Measurements from ENCODE around the gene ZNF616.

Gene ZNF616

GRCh38 chr19:52139252-52140031, at the start of gene ZNF616:
ZNF616 (minus strand) TSS chr19:52139938; CDS start chr19:52130512, 9,426 bp downstream.
- DNase-seq (ENCODE audit: low read depth): peak; percentile 95

- DNase-seq (ENCODE audit: low read depth): no peak
These were observed 49.3 kb upstream of the ZNF616 start for GRCh38 chr19:52188822-52189734.

DNA sequence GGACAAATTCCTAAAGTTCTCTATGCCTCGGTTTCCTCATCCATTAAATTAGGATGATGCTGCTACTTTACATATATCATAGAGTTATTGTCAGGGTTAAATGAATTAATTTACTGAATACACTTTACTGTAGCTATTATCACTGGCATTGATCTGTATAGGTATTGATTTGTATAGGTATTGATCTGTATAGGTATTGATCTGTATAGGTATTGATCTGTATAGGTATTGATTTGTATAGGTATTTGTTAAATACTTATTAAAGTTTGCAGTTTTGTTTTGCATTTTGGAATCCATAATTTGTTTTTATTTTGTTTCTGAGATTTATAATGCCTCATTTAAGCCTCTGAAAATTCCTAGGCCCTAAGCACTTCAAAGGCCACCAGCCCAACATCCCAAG, 47.7 kb upstream of the ZNF616 start:
- no peak for DNase-seq (ENCODE audit: low read depth)

DNA sequence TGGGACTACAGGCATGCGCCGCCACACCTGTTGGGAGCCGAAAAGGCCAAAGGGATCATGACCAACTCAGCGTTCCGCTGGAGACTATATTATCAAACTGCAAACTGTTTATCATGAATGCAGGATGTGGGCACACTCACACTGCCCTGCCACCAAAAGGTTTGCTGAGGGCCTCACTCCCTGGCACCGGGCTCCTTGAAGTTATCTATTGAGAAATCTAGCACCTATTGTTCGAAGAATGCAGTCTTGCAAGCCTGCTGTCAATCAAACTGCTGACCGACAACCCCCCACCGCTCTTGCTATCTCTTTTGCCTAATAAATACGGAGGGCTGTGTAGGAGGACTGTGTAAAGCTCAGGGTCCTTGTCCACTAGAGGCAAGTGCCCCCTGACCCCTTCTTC, 36.8 kb upstream of the ZNF616 start:
- DNase-seq (ENCODE audit: low read depth): no peak

DNA sequence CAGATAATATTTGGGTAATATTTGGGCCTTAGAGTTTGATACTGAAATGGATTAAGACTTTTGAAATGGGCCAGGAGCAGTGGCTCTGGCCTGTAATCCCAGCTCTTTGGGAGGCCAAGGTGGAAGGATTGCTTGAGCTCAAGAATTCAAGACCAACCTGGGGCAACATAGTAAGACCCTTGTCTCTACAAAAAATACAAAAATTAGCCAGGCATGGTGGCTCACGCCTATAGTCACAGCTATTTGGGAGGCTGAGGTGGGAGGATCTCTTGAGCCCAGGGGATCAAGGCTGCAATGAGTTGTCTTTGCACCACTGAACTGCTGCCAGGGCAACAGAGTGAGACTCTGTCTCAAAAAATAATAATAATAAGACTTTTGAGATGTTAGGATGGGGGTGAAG, 32.6 kb upstream of the ZNF616 start:
- no peak for DNase-seq (ENCODE audit: low read depth)

GRCh38 chr19:52171321-52172169, 31.8 kb upstream of the ZNF616 start, which contains the start of gene ZNF836:
ZNF836 (minus strand) TSS chr19:52171621; CDS start chr19:52168072, 3,549 bp downstream.
- peak; percentile 83 for DNase-seq (ENCODE audit: low read depth)

DNA sequence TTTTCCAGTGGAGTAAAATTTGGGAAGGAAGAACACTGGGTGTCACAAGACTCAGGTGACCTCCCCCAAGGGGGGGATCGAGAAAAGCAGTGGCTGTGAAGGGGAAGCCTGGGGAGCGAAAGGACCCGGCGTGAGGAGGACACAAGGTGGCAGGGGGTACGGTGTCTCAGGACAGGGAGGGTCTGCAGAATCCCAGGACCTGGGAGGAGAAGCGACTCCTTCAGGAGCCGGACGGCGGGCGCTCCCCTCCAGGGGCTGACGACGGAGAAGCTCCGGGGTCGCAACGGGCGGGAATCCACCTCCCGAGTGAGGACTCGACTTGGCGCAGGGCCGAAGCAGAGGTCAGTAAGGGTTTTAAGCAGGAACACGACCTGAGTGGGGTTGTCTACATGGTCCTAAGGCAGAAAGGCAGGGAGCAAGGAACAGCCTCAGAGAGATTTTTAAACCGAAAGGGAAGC, 31.2 kb upstream of the ZNF616 start:
- DNase-seq (ENCODE audit: low read depth): peak; percentile 2

DNA sequence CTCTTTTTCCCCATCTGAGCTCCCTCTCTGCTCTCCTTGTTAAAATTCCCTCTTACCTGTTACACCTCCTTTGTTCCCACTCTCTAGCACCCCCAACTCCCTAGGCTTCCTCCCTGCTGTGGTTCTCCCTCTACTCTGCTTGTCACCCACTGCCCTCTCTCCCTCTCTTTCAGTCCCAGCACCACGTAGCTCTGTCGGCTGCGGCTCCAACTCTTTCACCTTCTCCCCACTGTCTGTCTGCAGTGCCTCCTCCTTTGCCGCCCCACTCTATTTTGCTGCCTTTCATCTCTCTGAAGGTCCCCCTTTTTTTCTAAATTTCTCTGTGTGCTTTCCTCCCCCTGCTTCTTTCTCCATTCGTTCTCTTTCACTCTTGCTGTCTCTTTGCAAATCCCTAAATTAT, 30.6 kb upstream of the ZNF616 start:
- no peak for DNase-seq (ENCODE audit: low read depth)

DNA sequence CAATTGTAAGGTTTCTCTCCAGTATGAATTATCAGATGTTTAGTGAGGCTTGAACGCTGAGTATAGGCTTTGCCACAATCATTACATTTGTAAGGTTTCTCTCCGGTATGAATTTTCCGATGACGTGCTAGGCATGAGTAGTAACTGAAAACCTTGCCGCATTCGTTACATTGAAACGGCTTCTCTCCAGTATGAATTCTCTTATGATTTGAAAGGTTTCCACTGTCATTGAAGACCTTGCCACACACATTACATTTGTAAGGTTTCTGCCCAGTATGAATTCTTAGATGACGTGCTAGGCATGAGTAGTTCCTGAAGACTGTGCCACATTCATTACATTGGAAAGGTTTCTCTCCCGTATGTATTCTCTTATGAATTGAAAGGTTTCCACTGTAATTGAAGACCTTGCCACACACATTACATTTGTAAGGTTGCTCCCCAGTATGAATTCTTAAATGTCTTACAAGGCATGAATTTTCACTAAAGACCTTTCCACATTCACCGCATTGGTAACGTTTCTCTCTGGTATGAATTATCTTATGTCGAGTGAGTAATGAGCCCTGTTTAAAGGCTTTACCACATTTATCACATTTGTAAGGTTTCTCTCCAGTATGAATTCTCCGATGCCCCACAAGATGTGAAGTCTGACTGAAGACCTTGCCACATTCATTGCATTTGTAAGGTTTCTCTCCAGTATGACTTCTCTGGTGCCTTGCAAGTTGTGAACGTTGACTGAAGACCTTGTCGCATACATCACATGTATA, 16.0 kb upstream of the ZNF616 start:
- DNase-seq (ENCODE audit: low read depth): no peak

DNA sequence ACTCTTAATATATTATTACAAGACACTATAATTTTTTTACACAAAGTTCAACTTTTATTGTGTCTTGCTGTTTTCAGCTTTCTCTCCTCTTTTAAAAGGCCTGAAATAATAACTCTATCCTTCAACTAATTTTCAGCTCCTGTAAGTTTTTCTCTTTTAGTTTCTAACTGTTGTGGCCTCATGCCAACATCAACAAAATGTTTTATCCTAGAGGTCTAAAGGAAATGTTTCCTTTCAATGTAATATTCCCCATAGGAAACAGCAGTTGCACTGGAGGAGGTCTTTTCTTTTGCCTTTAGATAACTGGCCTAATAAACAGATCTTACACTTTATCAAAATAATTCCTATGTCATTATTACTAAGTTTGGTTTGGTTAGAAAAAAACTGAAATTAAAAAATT, 8.5 kb upstream of the ZNF616 start:
- no peak for DNase-seq (ENCODE audit: low read depth)

DNA sequence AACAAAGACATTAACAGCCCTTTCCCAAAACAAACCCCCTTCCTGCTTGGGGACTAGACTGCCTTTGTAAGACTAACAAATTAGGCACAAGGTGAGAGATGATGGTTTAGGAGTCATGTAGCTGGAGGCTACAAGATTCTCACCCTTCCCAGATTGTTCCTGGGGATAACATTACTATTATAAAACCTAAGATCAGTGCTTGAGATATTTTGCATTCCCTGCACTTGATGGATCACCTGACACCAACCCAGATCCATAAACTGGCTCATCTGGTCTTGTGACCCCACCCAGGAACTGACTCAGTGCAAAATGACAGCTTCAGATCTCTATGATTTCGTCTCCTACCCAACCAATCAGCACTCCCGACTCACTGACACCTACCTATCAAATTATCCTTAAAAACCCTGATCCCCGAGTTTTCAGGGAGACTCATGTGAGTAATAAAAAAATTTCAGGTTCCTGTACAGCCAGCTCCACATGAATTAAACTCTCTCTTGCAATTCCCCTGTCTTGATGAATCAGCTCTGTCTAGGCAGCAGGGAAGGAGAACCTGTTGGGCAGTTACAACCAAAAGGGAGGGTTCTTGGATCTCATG, 2.4 kb upstream of the ZNF616 start:
- no peak for DNase-seq (ENCODE audit: low read depth)

DNA sequence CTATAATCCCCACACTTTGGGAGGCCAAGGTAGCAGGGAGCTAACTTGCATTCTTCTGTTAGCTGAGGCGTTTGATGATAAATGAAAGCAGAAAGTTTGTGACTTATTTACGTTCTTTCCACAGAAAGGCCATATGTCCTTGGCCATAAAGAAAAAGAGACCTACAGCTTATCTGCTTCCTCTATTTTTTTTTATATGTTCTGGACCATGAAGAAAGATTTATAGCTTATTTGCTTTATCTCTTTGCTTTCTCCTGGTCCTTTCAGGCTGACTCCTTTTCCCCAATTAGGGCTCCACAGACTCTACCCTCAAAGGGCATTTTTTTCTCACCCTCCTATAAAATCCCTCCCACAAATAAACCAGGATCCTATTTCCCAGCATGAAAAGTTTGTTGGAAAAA, 1.5 kb upstream of the ZNF616 start:
- DNase-seq (ENCODE audit: low read depth): no peak

- no peak for DNase-seq (ENCODE audit: low read depth)
These were observed 433 bp upstream of the ZNF616 start for GRCh38 chr19:52140032-52140710.

DNA sequence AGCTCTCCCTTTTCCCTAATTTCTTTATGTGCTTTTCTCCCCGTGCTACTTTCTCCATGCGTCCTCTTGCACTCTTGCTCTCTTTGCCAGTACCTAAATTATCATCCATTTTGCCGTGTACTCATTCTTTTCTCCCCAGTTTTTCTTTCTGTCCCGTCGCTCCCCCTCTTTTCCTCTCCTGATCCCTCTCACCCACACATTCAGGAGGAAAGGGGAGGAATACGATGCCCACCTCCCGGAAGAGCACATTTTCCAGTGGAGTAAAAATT, 821 bp downstream of the ZNF616 start:
- DNase-seq (ENCODE audit: low read depth): no peak

DNA sequence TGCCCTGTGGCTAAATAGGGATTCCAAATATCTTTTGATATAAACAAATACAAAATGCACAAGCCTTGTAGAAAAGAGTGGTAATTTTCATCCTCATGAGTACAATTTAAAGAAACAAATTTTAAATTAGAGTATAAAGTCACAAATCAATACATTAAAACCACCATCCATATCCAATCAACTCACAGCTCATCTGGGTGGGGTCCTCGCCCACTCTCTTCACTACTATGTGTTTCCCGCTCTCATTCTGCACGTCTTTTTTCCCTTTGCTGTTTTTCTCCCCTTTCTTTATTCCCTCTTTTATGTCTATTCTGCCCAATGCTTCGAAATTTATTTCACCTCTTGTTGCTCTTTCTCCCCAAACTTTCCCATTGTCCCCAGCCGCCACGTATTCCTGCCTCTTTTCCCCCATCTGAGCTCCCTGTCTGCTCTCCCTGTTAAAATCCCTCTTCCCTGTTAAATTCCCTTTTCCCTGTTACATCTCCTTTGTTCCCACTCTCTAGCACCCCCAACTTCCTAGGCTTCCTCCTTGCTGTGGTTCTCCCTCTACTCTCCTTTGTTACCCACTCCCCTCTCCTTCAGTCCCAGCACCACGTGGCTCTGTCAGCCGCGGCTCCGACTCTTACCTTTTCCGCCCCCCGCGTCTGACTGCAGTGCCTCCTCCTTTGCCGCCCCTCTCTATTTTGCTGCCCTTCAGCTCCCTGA, 1.3 kb downstream of the ZNF616 start:
- DNase-seq (ENCODE audit: low read depth): no peak

DNA sequence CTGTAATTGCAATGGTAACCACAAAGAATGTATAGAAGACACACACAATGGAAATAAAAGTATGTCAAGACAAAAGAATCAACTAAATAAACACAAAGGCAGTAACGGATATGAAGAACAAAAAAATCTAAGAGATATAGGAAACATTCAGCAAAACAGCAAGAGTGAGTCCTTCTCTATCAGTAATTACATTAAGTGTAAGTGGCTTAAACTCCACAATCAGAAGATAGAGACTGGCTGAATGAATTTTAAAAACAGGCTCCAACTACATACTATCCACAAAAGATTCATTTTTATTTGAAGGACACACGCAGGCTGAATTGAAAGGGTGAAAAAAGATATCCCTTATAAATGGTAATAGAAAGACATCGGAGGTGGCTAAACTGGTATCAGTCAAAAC, 19.5 kb downstream of the ZNF616 start:
- DNase-seq (ENCODE audit: low read depth): no peak

GRCh38 chr19:52115526-52116053, 24.1 kb downstream of the ZNF616 start:
- DNase-seq (ENCODE audit: low read depth): no peak

GRCh38 chr19:52114691-52115090, 25.0 kb downstream of the ZNF616 start:
- DNase-seq (ENCODE audit: low read depth): no peak

DNA sequence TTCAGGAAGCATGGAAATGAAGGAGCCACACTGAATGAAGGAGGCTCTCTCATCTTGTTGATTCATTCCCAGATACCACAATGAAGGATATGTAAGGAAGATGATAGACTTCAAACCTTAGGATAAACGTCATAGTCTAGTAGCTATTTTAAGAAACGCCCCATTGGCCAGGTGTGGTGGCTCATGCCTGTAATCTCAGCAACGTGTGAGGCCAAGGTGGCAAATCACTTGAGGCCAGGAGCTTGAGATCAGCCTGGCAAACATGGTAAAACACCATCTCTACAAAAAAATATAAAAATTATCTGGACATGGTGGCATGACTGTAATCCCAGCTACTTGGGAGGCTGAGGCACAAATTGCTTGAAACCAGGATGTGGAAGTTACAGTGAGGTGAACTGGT, 27.1 kb downstream of the ZNF616 start:
- no peak for DNase-seq (ENCODE audit: low read depth)

GRCh38 chr19:52110780-52111179, 29.0 kb downstream of the ZNF616 start:
- DNase-seq (ENCODE audit: low read depth): no peak

Measured in activated T-helper 9 cell treated with anti-CD3 and anti-CD28 coated beads, Interleukin-2, amount 50 U/mL, for 16 hours (primary cell).